Middle frontal gyrus (tissue), 1 donor: ENCODE results near the gene OSBP.
"Not testable (repeated sequence)": the region's sequence is repeated elsewhere in the genome, so short reads cannot be mapped to it uniquely, and the experiment has no call there.

Experiments
- DNase-seq: peaks from one replicate; pipeline ENCODE4 v3.0.0-alpha.2; 2015; ENCODE audit warnings: low spot score; ENCODE audit errors: extremely low spot score

Gene OSBP, protein sequence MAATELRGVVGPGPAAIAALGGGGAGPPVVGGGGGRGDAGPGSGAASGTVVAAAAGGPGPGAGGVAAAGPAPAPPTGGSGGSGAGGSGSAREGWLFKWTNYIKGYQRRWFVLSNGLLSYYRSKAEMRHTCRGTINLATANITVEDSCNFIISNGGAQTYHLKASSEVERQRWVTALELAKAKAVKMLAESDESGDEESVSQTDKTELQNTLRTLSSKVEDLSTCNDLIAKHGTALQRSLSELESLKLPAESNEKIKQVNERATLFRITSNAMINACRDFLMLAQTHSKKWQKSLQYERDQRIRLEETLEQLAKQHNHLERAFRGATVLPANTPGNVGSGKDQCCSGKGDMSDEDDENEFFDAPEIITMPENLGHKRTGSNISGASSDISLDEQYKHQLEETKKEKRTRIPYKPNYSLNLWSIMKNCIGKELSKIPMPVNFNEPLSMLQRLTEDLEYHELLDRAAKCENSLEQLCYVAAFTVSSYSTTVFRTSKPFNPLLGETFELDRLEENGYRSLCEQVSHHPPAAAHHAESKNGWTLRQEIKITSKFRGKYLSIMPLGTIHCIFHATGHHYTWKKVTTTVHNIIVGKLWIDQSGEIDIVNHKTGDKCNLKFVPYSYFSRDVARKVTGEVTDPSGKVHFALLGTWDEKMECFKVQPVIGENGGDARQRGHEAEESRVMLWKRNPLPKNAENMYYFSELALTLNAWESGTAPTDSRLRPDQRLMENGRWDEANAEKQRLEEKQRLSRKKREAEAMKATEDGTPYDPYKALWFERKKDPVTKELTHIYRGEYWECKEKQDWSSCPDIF

GRCh38 chr11:59615637-59616395, at the start of gene OSBP:
Gene OSBP, minus strand, starts transcription at chr11:59615774. Its CDS starts 110 bp downstream, at chr11:59615664.
- peak; percentile 100 for DNase-seq

DNA sequence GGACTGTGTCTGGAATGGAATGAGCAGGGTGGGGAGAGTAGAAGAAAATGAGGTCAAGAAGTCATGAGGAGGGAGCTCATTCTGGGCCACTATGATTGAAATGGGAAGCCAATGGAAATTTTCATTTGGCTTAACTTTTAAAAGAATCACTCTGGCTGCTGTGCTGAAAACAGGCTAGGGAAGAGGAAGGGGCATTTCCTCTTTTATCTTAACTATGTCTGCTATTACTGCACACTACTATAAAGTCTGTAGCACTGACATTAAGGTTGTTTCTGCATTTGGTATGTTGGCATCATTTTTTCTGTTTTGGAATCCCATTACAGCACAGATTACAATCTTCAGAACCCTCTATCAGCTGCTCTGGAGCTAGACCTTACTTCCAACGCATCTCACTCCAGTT, 45.0 kb upstream of the OSBP start:
- no peak for DNase-seq

- no peak for DNase-seq
Measured at GRCh38 chr11:59659981-59660380, 44.4 kb upstream of the OSBP start.

DNA sequence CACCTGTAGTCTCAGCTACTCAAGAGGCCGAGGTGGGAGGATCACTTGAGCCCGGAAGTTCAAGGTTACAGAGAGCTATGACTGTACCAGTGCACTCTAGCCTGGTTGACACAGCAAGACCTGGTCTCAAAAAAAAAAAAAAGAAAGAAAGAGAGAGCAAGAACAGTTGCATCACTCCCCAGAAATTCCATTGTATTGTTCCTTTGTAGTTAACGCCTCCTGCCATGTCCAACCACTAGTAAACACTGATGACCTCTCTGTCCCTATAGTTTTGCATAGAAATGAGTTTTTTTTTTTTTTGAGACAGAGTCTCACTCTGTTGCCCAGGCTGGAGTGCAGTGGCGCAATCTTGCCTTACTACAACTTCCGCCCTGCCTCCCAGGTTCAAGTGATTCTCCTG, 42.5 kb upstream of the OSBP start:
- no peak for DNase-seq

DNA sequence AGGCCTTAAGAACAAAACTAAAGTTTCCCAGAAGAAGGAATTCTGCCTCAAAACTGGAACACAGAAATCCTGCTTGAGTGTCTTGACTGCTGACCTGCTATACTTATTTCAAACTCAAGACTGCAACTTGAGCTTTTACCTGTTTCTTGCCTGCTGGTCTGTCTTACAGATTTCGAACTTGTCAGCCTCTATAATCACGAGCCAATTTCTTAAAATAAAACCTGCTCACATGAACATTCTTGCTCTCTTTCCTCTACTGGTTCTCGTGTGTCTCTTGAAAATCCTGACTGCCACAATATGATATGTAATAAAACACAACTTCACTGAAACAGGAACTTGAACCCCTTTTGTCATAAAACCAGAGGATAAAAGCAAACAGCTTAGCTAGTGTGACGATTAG, 39.3 kb upstream of the OSBP start:
- no peak for DNase-seq

GRCh38 chr11:59647245-59647980, 31.8 kb upstream of the OSBP start:
- no peak for DNase-seq

DNA sequence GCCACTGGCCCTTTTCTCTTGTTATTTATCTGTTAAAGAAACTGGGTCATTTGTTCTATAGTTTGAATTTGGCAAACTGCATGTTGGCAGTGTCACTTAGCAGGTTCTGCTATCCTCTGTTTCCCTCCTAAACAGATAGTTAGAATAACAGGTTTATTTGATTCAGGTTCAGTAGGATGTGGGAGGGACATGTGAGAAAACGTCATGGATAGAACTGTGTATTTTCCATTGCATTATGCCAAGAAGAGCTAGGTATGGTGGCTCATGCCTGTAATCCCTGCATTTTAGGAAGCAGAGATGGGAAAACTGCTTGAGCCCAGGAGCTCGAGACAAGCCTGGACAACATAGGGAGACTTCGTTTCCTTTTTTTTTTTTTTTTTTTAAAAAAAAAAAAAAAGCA, 29.0 kb upstream of the OSBP start:
- no peak for DNase-seq

DNA sequence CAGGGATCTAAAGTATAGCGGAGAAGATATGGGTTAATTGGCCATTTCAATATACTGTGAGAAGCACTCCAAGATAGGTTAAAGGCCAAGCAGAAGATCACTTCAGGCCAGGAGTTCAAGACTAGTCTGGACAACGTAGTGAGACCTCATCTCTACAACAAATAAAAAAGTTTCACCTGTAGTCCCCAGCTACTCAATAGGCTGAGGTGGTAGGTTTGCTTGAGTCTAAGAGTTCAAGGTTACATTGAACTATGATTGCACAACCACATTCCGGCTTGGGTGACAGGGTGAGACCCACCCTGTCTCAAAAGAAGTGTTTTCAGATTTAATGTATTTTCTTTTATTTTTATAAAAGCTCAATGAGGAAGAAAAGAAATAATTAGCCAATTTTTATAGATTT, 27.8 kb upstream of the OSBP start:
- DNase-seq: no peak

DNA sequence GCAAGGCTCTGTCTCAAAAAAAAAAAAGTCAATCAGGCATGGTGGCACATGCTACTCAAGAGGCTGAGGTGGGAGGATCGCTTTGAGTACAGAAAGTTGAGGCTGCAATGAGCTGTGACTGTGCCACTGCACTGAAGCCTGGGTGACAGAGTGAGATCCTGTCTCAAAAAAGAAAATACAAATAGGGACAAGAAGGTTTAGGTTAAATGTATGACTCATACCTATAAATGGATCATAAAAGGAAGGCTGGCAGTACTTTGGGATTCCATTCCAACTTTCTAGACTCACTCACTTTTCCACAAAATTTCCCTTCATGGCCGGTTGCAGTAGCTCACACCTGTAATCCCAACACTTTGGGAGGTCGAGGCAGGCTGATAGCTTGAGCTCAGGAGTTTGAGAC, 25.6 kb upstream of the OSBP start:
- no peak for DNase-seq

DNA sequence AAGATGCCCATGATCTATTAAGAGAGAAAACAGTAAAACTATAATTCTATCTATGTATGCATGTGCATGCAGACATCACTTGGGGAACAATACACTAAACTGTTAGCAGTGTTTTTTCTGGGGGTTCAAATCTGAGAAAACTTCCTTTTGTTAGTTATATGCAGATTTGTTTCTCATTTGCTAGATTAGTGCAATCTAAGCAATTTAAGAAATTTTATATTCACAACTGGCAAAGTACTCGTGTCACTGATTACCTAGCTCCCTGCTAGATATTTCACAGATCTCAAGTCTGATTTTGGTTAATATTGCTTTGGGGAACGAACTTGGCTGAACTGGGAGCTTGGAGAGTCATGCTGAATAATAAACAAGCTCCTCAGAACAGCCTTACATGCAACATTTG, 14.9 kb upstream of the OSBP start:
- no peak for DNase-seq

GRCh38 chr11:59629996-59630395, 14.4 kb upstream of the OSBP start:
- no peak for DNase-seq

DNA sequence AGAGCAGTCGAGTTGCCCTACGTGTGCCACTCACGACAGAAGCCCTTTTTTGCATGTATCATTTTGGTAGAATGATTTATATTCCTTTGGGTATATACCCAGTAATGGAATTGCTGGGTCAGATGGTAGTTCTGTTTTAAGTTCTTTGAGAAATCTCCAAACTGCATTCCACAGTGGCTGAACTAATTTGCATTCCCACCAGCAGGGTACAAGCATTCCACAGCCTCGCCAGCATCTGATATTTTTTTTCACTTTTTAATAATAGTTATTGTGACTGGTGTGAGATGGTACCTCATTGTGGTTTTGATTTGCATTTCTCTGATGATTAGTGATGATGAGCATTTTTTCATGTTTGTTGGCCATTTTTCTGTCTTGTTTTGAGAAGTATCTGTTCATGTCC, 11.4 kb upstream of the OSBP start:
- not testable (repeated sequence) for DNase-seq

GRCh38 chr11:59625703-59626102, 10.1 kb upstream of the OSBP start:
- no peak for DNase-seq

DNA sequence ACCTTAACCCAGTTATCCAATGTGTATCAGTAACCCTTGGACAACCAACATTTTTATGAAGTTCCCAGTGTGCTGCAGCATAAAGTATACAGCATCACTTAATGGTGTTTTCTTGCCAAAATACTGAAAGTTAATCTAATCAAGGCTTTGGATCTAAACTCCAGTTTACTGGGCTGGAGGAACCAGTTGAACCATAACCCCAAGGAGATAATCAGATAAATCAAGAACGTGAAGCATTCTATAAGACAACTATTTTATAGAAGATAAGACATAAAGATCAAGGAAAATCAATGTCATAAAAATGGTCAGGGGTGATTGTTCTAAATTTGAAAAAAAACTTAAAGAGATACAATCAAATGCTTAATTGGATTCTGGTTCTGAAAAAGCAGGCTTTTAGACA, 2.3 kb upstream of the OSBP start:
- DNase-seq: no peak

DNA sequence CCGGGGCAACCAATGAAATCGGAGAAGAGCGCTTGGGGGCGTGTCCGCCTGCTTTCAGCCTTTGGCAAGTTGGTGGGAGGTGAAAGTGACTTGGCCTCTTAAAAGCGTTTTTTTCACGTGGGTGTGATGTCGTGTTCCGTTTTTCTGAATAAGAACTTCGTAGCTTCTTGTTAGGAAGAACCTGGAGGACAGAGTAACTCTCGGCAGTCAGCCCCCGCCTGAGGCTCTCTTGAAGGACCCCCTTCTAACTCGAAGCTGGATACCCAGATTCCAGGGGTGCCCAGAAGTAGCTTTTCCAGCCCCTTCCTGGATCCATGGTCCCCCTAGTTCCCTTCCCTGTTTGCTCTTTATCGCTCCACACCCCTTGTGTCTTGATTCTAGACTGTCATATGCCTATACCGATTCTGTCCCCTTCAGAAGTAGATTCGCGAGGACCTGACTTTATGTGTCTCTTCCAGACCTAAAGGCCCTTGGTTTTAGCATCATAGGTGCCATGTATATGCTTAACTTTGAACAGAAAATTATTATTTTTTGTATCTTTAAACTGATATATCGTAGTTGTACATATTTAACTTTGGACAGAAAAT, 915 bp upstream of the OSBP start:
- no peak for DNase-seq

- no peak for DNase-seq
Measured at GRCh38 chr11:59615120-59615636, 396 bp downstream of the OSBP start.

GRCh38 chr11:59614277-59615119, 1.1 kb downstream of the OSBP start:
- DNase-seq: no peak

- DNase-seq: no peak
Measured at GRCh38 chr11:59611570-59612565, 3.7 kb downstream of the OSBP start.
